Neutrophil (primary cell): Measurements from ENCODE around the gene GRAMD4.

Experiments
- H3K27ac ChIP-seq: fragments of 200-600 bp; sonication (generic); 2 replicates; pipeline ENCODE4 v1.5.1; 2016; ENCODE audit warnings: mild to moderate bottlenecking, moderate library complexity
- H3K27me3 ChIP-seq: fragments of 200-600 bp; sonication (generic); 2 replicates; pipeline ENCODE4 v1.6.0; 2016; ENCODE audit warnings: mild to moderate bottlenecking
- H3K36me3 ChIP-seq: fragments of 200-600 bp; sonication (generic); 2 replicates; pipeline ENCODE4 v1.5.1; 2017
- H3K4me1 ChIP-seq, 2 experiments: fragments of 200-600 bp in 1 of 2; sonication (generic) in 1 of 2; 1 replicate in 1 of 2; 2 replicates in 1 of 2; pipeline versions ENCODE4 v1.5.1 to v1.6.1; 2013 to 2016; ENCODE audit warnings: low read depth in 1 of 2, low read length in 1 of 2, mild to moderate bottlenecking in 1 of 2, moderate library complexity in 1 of 2; ENCODE audit not compliant: control insufficient read depth in 1 of 2, insufficient read depth in 1 of 2
- H3K4me3 ChIP-seq, 2 experiments: fragments of 200-600 bp in 1 of 2; sonication (generic) in 1 of 2; 1 replicate in 1 of 2; 2 replicates in 1 of 2; pipeline ENCODE4 v1.5.1; 2013 to 2016; ENCODE audit warnings: low read depth in 1 of 2, low read length in 1 of 2, mild to moderate bottlenecking in 1 of 2, moderate library complexity in 1 of 2
- H3K9me3 ChIP-seq: fragments of 200-600 bp; sonication (generic); 2 replicates; pipeline ENCODE4 v1.5.1; 2016
- TF ChIP-seq, protein P1 (sequence below): fragments of 200-600 bp; sonication (generic); IDR thresholded peaks from 2 replicates; pipeline ENCODE4 v1.5.1; 2016; ENCODE audit warnings: antibody characterized with exemption

The GRAMD4 gene

DNA sequence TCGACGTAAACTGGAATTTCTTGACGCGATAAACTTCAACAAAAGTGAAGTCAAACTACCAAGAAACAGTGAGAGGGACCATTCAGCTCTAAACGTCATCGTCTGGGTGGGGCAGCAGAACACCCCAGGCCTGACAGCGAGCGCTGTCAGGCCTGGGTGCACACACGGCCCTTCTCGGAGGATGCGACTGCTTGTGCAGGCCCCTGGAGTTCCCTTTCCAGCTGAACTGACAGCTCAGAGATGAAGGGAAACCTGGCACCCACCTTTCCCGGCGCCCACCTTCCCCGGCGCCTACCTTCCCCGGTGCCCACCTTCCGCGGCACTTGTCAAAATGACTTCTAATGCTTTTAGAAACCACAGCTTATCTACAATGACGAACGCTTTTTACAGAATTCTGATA is 70.0 kb downstream of the GRAMD4 start:
- Histone ChIP-seq H3K9me3 (no peaks in the 10 kb centered on the region), H3K27ac (no peak overlapping the region), H3K36me3 (peaks cover 99% of the 10 kb centered on the region), H3K27me3 (no peaks in the 10 kb centered on the region), H3K4me3 (no peak overlapping the region), H3K4me1 (peaks cover 22 to 23% of the 10 kb centered on the region in 2 experiments)
- TF ChIP-seq, protein P1, sequence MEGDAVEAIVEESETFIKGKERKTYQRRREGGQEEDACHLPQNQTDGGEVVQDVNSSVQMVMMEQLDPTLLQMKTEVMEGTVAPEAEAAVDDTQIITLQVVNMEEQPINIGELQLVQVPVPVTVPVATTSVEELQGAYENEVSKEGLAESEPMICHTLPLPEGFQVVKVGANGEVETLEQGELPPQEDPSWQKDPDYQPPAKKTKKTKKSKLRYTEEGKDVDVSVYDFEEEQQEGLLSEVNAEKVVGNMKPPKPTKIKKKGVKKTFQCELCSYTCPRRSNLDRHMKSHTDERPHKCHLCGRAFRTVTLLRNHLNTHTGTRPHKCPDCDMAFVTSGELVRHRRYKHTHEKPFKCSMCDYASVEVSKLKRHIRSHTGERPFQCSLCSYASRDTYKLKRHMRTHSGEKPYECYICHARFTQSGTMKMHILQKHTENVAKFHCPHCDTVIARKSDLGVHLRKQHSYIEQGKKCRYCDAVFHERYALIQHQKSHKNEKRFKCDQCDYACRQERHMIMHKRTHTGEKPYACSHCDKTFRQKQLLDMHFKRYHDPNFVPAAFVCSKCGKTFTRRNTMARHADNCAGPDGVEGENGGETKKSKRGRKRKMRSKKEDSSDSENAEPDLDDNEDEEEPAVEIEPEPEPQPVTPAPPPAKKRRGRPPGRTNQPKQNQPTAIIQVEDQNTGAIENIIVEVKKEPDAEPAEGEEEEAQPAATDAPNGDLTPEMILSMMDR = no peak

DNA sequence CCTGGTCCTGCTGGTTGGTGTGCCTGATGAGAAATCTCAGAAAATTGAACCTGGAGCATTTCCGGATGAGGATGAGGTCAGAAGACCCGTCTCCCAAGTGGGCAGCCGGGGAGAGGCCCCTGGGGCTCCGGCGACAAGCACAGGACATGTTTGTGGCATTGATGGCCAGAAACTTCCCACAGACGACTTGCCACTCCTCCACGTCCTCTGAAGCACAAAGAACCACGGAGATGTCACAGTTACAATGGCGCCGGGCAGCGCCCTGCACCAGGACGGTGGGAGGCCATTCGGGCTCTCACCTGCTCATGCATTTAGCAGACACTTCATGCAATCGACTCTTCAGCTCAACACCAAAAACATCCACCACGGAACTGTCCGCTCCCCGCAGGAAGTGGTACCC is 71.4 kb downstream of the GRAMD4 start:
- Histone ChIP-seq H3K36me3 (peaks cover 99% of the 10 kb centered on the region), H3K27ac (no peak overlapping the region)
- TF ChIP-seq, protein P1 = no peak

DNA sequence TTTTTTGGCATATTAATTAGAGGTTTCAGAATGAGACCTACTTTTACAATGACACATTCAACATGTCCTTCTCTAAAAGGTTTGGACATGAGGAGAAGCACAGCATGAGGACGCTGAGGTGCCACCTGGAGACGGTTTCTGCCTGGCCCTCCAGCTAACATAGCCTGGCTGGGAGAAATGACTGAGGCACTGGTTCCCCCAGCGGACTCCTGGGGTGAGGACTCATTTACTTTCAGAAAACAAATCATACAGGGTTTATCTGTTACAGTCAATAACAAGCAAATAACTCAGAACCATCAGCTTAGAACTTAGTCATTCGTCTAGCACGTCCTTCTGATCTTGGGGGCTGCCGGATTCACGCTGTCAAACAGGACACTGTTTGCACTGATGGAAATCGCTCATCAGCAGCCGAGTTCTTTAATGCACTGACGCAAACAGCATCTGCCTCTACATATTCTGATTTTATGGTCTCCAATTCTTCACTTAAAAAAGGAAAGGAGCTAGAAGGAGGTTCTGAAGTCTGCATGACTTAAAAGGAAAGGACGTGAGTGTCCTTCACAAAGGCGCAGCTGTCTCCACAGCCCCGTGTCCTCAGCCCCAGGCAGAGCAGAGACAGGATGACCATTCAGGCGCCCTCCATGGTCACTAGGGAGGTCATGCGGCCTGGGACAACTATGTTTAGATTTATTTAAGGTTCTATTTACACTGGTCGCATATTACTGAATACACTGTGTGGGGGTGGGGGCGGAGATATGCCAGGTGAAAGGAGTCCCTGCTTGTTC is 73.6 kb downstream of the GRAMD4 start:
- no peak overlapping the region for H3K27ac ChIP-seq
- H3K36me3 ChIP-seq = peaks cover 99% of the 10 kb centered on the region
- no peak overlapping the region for H3K4me3 ChIP-seq
- H3K4me1 ChIP-seq = no peaks in the 10 kb centered on the region
- H3K27me3 ChIP-seq = no peaks in the 10 kb centered on the region
- TF ChIP-seq, protein P1 = no peak
- H3K9me3 ChIP-seq = no peaks in the 10 kb centered on the region

More for the DNA sequence above, 71.4 kb downstream of the GRAMD4 start:
- peaks cover 8 to 9% of the 10 kb centered on the region in 2 experiments for H3K4me1 ChIP-seq
- no peaks in the 10 kb centered on the region for H3K27me3 ChIP-seq
- no peaks in the 10 kb centered on the region for H3K9me3 ChIP-seq
- H3K4me3 ChIP-seq = no peak overlapping the region

DNA sequence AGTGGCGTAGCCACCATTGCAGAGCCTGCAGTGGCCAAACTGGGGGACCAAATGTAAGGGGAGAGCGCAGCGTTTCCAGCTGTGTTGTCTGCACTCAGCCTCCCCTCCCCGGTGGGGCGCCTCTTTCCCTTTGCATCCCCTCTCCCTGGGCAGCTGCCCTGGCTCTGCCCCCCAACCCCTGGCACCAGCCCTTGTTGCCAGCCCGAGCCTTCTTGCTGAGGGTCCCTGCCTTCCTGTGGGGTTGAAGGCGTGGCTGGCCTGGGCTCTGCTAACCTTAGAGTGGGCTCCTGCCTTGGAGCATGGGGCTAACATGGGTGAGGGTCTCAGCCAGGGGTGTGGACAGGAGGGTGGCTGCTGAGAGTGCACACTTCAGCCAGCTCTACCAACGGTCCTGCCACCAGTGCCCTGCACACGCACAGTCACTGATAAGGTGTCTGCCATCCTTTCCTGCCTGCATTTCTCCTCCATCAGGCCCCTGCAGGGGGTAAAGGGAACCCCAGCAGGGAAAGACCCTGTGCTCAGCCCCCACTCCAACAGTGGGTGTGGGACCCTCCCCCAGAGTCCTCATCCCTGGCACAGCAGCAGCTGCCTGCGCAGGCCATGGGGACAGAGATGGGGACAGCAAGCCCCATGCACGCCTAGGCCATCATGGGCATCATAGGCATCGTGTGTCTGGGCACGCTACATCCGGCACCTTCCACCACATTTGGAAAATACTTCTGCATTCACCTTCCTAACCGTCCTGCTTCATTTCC is 74.4 kb downstream of the GRAMD4 start:
- Histone ChIP-seq H3K36me3 (peaks cover 99% of the 10 kb centered on the region), H3K4me1 (no peaks in the 10 kb centered on the region), H3K27me3 (no peaks in the 10 kb centered on the region), H3K9me3 (no peaks in the 10 kb centered on the region), H3K4me3 (no peak overlapping the region), H3K27ac (no peak overlapping the region)
- TF ChIP-seq, protein P1 = no peak

DNA sequence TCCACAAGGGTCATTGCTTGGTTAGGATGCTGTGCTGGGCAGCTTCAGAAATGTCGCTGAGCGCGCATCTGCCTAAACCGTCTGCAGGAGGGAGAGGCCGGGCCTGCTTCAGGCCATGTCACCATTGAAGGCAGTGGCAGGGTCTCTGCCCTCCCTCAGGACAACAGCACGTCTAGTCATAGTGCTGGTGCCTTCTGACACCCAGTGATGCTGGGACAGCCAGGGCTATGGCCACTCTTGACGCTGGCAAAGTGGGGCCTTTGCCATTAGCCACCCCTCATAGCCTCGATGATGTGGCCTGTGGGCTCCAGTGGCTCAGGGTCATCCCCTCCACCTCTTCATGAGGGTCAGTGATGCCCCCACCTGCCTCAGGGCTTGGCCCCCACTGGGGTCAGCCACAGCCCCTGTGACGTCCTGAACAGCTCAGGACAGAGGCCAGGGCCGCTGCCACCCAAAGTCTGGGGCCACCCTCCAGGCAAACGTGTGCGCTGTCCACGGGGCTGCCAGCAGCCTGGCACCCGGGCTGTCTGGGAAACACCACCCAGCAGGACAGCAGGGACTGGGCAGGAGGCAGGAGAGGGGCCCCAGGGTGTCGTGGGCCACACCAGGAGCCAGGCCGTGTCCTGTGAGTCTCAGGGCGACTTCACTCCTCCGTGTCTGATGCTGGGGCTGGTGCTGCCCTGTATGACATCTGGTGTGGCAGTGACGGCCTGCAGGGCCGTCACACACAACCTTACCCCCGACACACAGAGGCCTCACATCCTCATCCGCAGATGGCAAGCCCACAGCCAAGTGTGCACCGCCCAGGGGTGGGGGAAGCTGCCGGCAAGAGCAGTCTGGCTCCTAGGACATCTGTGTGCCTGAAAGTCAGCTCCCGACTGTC is 75.4 kb downstream of the GRAMD4 start:
- H3K36me3 ChIP-seq = peaks cover 99% of the 10 kb centered on the region

More for the DNA sequence above, 75.4 kb downstream of the GRAMD4 start:
- Histone ChIP-seq H3K4me1 (no peaks in the 10 kb centered on the region), H3K9me3 (no peaks in the 10 kb centered on the region), H3K27me3 (no peaks in the 10 kb centered on the region), H3K27ac (no peak overlapping the region), H3K4me3 (no peak overlapping the region)
- TF ChIP-seq, protein P1 = no peak
